ENCODE measurements around the gene LDLR.
"Not testable (repeated sequence)": the region's sequence is repeated elsewhere in the genome, so short reads cannot be mapped to it uniquely, and the experiment has no call there.

Gene LDLR

GRCh38 chr19:11111117-11111770 is 22.0 kb downstream of the LDLR start:
- DNase-seq, result no peak

DNA sequence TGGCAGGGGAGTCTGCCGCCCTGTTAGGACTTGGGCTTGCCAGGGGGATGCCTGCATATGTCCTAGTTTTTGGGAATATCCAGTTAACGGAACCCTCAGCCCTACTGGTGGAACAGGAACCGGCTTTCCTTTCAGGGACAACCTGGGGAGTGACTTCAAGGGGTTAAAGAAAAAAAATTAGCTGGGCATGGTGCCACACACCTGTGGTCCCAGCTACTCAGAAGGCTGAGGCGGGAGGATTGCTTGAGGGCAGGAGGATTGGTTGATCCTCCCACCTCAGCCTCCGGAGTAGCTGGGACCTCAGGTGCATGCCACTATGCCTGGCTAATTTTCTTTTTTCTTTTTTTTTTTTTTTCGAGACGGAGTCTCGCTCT is 22.5 kb downstream of the LDLR start:
- no peak for DNase-seq

DNA sequence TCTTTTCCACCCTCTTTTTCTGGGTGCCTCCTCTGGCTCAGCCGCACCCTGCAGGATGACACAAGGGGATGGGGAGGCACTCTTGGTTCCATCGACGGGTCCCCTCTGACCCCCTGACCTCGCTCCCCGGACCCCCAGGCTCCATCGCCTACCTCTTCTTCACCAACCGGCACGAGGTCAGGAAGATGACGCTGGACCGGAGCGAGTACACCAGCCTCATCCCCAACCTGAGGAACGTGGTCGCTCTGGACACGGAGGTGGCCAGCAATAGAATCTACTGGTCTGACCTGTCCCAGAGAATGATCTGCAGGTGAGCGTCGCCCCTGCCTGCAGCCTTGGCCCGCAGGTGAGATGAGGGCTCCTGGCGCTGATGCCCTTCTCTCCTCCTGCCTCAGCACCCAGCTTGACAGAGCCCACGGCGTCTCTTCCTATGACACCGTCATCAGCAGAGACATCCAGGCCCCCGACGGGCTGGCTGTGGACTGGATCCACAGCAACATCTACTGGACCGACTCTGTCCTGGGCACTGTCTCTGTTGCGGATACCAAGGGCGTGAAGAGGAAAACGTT is 24.0 kb downstream of the LDLR start:
- DNase-seq, result no peak

DNA sequence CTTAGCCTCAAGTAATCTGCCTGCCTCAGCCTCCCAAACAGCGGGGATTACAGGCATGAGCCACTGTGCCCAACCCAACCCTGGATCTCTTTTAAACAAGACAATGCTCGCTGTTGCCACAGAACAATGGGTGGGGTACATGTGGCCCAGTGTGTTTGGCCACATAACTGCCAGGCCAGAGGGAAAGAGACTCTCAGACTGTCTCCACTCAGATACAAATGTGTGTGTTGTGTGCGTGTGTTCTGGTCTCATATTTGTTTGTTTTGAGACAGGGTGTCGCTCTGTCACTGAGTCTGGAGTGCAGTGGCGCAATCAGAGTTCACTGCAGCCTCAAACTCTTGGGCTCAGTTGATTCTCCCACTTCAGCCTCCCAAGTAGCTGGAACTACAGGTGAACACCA is 25.8 kb downstream of the LDLR start:
- no peak for DNase-seq

DNA sequence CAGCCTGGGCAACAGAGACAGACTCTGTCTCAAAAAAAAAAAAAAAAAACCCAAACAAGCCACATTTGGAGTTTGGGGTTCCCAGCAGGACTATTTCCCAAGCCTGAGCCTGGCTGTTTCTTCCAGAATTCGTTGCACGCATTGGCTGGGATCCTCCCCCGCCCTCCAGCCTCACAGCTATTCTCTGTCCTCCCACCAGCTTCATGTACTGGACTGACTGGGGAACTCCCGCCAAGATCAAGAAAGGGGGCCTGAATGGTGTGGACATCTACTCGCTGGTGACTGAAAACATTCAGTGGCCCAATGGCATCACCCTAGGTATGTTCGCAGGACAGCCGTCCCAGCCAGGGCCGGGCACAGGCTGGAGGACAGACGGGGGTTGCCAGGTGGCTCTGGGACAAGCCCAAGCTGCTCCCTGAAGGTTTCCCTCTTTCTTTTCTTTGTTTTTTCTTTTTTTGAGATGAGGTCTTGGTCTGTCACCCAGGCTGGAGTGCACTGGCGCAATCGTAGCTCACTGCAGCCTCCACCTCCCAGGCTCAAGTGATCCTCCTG is 26.7 kb downstream of the LDLR start:
- no peak for DNase-seq

DNA sequence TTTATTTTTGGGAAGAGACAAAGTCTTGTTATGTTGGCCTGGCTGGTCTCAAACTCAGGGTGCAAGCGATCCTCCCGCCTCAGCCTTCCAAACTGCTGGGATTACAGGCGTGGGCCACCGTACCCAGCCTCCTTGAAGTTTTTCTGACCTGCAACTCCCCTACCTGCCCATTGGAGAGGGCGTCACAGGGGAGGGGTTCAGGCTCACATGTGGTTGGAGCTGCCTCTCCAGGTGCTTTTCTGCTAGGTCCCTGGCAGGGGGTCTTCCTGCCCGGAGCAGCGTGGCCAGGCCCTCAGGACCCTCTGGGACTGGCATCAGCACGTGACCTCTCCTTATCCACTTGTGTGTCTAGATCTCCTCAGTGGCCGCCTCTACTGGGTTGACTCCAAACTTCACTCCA is 27.2 kb downstream of the LDLR start:
- no peak for DNase-seq

DNA sequence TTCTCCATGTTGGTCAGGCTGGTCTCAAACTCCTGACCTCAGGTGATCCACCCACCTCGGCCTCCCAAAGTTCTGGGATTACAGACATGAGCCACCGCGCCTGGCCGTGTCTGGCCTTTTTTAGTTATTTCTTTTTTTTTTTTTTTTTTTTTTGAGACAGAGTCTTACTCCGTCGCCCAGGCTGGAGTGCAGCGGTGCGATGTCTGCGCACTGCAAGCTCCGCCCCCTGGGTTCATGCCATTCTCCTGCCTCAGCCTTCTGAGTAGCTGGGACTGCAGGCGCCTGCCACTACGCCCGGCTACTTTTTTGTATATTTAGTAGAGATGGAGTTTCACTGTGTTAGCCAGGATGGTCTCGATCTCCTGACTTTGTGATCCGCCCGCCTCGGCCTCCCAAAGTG is 32.7 kb downstream of the LDLR start:
- not testable (repeated sequence) for DNase-seq

DNA sequence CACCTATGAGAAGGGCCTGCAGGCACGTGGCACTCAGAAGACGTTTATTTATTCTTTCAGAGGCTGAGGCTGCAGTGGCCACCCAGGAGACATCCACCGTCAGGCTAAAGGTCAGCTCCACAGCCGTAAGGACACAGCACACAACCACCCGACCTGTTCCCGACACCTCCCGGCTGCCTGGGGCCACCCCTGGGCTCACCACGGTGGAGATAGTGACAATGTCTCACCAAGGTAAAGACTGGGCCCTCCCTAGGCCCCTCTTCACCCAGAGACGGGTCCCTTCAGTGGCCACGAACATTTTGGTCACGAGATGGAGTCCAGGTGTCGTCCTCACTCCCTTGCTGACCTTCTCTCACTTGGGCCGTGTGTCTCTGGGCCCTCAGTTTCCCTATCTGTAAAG is 33.9 kb downstream of the LDLR start:
- no peak for DNase-seq

- DNase-seq, result not testable (repeated sequence)
These were observed 34.9 kb downstream of the LDLR start for GRCh38 chr19:11124157-11124556.

- no peak for DNase-seq
These were observed 36.9 kb downstream of the LDLR start for GRCh38 chr19:11125994-11126685.

DNA sequence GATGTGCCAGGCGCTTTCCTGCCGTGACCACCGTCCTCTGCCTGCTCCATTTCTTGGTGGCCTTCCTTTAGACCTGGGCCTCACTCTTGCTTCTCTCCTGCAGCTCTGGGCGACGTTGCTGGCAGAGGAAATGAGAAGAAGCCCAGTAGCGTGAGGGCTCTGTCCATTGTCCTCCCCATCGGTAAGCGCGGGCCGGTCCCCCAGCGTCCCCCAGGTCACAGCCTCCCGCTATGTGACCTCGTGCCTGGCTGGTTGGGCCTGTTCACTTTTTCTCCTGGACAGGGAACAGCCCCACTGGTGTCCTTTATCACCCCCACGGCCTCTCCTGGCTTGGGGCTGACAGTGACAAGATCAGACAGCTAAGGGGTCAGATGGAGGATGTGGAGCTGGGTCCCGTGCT is 38.6 kb downstream of the LDLR start:
- no peak for DNase-seq

- DNase-seq, result no peak
These were observed 41.7 kb downstream of the LDLR start for GRCh38 chr19:11130824-11131455.

DNA sequence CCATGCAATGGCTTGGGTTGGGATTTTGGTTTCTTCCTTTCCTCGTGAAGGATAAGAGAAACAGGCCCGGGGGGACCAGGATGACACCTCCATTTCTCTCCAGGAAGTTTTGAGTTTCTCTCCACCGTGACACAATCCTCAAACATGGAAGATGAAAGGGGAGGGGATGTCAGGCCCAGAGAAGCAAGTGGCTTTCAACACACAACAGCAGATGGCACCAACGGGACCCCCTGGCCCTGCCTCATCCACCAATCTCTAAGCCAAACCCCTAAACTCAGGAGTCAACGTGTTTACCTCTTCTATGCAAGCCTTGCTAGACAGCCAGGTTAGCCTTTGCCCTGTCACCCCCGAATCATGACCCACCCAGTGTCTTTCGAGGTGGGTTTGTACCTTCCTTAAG is 42.2 kb downstream of the LDLR start:
- DNase-seq, result no peak

DNA sequence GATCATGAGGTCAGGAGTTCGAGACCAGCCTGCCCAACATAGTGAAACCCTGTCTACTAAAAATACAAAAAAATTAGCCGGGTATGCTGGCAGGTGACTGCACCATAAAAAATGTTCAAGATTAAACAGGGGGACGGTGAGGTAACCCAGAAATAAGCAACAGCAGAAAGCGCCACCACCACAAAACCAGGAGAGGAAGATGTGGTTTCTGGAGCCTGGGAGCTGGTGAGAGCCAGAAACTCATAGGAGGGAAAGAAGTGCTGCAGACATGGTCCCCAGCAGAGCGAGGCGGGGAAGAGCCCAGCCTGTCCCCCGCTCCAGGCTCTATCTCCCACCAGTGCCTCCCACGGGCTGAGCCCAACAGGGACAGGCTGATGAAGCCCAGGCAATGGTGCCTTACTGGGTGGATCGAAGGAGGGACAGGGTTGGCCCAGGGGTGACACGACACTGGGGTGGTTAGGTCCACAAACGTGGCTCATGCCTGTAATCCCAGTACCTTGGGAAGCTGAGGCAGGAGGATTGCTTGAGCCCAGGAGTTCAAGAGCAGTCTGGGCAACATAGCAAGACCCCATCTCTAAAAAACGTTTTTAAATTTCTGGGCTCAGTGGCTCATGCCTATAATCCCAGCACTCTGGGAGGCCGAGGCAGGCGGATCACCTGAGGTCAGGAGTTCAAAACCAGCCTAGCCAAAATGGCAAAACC is 47.3 kb downstream of the LDLR start:
- no peak for DNase-seq

DNA sequence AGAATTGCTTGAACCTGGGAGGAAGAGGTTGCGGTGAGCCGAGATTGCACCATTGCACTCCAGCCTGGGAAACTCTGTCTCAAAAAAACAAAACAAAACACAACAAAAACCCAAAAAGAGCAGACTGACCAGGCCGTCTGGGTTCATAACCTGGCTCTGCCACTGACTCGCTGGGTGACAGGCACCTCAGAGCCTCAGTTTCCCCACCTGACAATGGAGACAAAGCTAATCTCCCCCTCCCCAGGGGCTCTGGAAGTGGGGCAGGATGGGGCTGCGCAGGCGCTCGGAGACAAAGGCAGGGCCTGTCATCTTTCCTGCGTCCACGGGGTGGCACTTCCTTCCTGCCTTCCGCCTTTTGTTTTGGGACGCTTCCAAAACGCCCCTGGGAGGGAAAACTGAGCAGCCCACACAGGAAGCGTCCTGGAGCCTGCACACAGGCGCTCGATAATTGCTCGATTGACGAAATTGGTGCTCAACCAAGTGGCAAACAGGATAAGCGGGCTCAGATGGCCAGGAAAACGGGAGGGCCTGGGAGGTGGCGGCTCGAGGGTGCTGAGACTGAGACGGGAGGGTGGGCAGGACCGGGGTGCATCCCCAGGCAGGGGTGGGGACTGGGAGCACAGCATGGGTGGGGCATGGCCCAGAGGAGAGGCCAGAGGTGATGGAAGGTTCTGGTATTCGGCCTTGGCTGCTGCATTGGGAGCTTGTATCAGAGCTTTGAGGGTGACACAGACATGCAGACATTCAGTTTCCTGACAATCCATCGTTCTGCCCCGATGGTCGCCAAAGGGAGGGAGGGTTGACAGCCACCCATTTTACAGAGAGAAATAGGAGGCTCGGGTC is 48.5 kb downstream of the LDLR start:
- DNase-seq, result peak; percentile 31

- DNase-seq, result no peak
These were observed 49.5 kb downstream of the LDLR start for GRCh38 chr19:11138601-11139300.

DNA sequence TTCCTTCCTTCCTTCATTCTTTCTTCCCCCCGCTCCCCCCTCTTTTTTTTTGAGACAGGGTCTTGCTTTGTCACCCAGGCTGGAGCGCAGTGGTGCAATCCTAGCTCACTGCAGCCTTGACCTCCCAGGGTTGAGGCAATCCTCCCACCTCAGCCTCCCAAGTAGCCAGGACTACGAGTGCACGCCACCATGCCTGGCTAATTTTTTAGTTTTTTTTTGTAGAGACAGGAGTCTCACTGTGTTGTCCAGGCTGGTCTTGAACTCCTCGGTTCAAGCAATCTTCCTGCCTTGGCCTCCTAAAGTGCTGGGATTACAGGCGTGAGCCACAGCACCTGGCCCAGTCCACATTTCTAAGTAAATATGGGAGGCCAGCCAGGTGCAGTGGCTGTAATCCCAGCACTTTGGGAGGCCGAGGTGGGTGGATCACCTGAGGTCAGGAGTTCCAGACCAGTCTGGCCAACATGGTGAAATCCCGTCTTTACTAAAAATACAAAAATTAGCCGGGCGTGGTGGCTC is 50.8 kb downstream of the LDLR start:
- not testable (repeated sequence) for DNase-seq

DNA sequence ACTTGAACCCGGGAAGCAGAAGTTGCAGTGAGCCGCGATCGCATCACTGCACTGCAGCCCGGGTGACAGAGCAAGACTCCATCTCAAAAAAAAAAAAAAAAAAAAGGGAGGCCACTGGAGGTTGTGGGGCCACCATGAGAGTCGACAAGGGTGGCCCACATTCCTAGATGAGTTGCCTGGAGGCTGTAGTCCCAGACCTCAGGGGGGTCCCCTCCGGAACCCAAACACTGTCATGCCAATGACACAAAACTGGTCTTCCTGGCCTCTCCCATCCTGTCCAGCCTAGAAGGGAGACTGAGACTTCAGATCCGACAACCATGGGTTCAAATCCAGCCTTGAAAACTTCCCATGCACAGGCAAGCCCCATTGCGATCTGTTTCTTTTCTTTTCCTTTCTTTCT is 51.6 kb downstream of the LDLR start:
- DNase-seq, result no peak

- no peak for DNase-seq
These were observed 52.8 kb downstream of the LDLR start for GRCh38 chr19:11141937-11142527.

GRCh38 chr19:11142528-11143171 is 53.4 kb downstream of the LDLR start:
- DNase-seq, result no peak
